Kidney (tissue), 14 donors: ENCODE results near the gene STK25. TPM values are rescaled to one million over a fixed set of nuclear protein-coding genes. Genes with fewer than 3 reads are reported as not detected.

ENCODE experiments used
- DNase-seq, 5 donors: peaks; one replicate each; pipeline ENCODE4 v3.0.0-alpha.2; 2013 to 2020
- FAIRE-seq: peaks from 2 replicates; lab custom pipeline; 2012; peaks lifted over from hg19 to GRCh38; lab: Jason Lieb, UNC
- H3K27ac ChIP-seq, 2 donors: one replicate each; pipeline ENCODE4 v1.7.0; 2013; ENCODE audit warnings: low read depth in 2 of 2, low read length in 2 of 2, inconsistent platforms in 1 of 2
- H3K27me3 ChIP-seq: one replicate; pipeline ENCODE4 v1.7.1; 2013; ENCODE audit warnings: low read length, inconsistent platforms; ENCODE audit not compliant: control insufficient read depth, insufficient read depth
- H3K36me3 ChIP-seq, 3 donors: one replicate each; pipeline versions ENCODE4 v1.7.0 to v1.7.1; 2013; ENCODE audit warnings: low read length in 3 of 3, control low read depth in 1 of 3, inconsistent platforms in 1 of 3; ENCODE audit not compliant: insufficient read depth in 3 of 3, control insufficient read depth in 2 of 3
- H3K4me1 ChIP-seq, 3 donors: one replicate each; pipeline versions ENCODE4 v1.7.0 to v1.7.1; 2013; ENCODE audit warnings: low read length in 3 of 3, inconsistent platforms in 1 of 3, low read depth in 1 of 3; ENCODE audit not compliant: control insufficient read depth in 2 of 3, insufficient read depth in 2 of 3
- H3K4me3 ChIP-seq, 3 donors: one replicate each; pipeline versions ENCODE4 v1.7.0 to v1.8.1; 2013; ENCODE audit warnings: low read length in 3 of 3, control low read depth in 1 of 3, inconsistent platforms in 1 of 3
- H3K9ac ChIP-seq, 3 donors: one replicate each; pipeline versions ENCODE4 v1.7.0 to v1.7.1; 2013; ENCODE audit warnings: low read length in 3 of 3, control low read depth in 1 of 3, inconsistent platforms in 1 of 3
- H3K9me3 ChIP-seq, 3 donors: one replicate each; pipeline versions ENCODE4 v1.7.0 to v1.7.1; 2013; ENCODE audit warnings: low read length in 3 of 3, control low read depth in 1 of 3, inconsistent platforms in 1 of 3; ENCODE audit not compliant: control insufficient read depth in 2 of 3, insufficient read depth in 1 of 3
- intact Hi-C: fragments of 100-400 bp; cut with DNase I; formaldehyde crosslinking; loops from one replicate; pipeline ENCODE4 v1.11.1; 2022
- polyA plus RNA-seq: library from polyadenylated mRNA; stranded (reverse); fragments of 350-450 nt; fragmentation: Illumina TruSeq; extraction: RNeasy Lipid Tissue Mini Kit (QIAGEN cat#74804); gene quantifications from one replicate; pipeline ENCODE4 v1.2.3, GENCODE V29; 2014; ENCODE audit warnings: low read depth, low replicate concordance; ENCODE audit not compliant: insufficient read depth
- total RNA-seq: library from RNA; stranded (reverse); fragmentation: NEBNext Ultra II Directional; extraction: Animal tissue kit (Norgen Biotek cat#: 25700); gene quantifications from one replicate; pipeline ENCODE4 v1.2.1, GENCODE V29; 2021
- TF ChIP-seq, protein P1 (sequence below): IDR thresholded peaks from 3 replicates; pipeline ENCODE4 v1.5.1; 2012; ENCODE audit warnings: mild to moderate bottlenecking, moderate library complexity, borderline replicate concordance; ENCODE audit not compliant: insufficient read depth; ENCODE audit errors: extremely low read depth
- donor health status: control.
- donor health status: control.
- donor health status: control.
- donor health status: control.
- donor health status: control.
- donor health status: DM: yes; HTN: yes; CAD: no.
- donor health status: Normal renal cell carcinoma (clear cell type).

The STK25 gene
- total and polyA plus RNA-seq, 2 donors from 2014 or later, result 119 to 151 TPM

DNA sequence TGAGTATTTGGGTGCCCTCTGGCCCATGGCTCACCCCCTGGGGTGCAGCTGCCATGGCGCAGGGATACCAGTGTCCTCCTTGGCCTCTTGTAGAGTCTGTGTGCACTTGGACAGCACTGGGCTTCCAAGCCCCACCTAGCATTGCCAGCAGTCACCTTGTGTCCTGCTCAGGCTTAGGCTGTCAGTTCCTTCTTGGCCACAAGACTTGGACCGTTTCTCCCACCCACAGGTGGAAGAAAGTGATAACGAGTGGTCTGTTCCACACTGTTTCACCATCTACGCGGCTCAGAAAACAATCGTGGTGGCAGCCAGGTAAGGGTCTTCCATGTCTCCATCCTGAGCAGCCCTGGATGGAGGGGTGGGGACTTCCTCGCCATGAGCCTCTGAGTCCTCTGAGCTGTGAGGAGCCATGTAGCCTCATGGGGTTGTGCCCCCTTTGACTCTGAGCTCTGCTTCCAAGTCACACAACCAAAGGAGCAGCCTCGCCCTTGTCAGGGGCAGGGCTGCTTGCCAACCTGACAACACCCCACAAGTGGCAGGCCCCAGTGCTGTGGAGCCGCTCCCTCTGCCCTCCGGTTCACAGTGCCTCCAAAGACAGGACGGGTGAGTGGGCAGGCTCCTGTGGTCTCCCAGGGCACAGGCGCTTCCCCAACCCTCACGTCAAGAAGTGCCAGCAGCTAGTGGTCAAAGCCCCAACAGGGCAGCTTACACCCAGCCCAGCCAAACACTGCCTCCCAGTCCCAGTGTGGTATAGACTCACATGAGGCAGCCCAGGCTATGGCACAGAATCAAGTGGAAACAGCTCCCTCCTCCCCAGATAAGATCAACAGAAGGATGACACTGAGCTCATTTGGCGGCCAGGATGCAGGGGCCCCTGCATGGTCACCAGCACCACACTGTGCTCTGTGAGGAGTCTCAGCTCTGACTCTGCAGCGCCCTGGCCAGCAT lies 18.4 kb downstream of the STK25 start:
- FAIRE-seq, result no peak
- intact Hi-C loops, result no loop called here
- Histone ChIP-seq H3K9ac (no peak overlapping the region), H3K27ac (no peak overlapping the region), H3K36me3 (peaks cover 0 to 15% (median 10%) of the 10 kb centered on the region in 3 donors), H3K4me3 (no peak overlapping the region), H3K9me3 (no peaks in the 10 kb centered on the region), H3K27me3 (no peaks in the 10 kb centered on the region), H3K4me1 (no peaks in the 10 kb centered on the region)
- no peak for DNase-seq
- TF ChIP-seq, protein P1, sequence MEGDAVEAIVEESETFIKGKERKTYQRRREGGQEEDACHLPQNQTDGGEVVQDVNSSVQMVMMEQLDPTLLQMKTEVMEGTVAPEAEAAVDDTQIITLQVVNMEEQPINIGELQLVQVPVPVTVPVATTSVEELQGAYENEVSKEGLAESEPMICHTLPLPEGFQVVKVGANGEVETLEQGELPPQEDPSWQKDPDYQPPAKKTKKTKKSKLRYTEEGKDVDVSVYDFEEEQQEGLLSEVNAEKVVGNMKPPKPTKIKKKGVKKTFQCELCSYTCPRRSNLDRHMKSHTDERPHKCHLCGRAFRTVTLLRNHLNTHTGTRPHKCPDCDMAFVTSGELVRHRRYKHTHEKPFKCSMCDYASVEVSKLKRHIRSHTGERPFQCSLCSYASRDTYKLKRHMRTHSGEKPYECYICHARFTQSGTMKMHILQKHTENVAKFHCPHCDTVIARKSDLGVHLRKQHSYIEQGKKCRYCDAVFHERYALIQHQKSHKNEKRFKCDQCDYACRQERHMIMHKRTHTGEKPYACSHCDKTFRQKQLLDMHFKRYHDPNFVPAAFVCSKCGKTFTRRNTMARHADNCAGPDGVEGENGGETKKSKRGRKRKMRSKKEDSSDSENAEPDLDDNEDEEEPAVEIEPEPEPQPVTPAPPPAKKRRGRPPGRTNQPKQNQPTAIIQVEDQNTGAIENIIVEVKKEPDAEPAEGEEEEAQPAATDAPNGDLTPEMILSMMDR, result no peak

DNA sequence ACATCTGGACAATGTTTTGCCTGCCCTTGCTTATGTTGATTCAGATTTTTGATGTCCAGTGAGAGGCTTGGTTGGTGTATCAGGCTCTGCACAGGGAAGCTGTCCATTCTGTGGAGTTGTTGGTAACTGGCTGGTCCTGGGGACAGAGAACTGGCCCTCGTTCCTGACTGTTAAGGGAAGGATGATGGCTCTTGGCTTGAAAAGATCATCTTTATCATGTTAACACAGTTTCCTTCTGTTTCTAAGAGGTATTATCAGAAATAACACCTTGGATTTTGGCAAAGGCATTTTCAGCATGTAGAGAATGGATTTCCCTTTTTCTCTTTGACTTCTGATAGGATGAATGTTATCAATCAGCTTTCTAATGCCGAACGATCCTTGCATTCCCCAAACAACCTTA lies 19.3 kb downstream of the STK25 start:
- no peaks in the 10 kb centered on the region for H3K9me3 ChIP-seq
- peaks cover 0 to 9% (median 8%) of the 10 kb centered on the region in 3 donors for H3K36me3 ChIP-seq
- TF ChIP-seq, protein P1, result no peak
- H3K27ac ChIP-seq, result no peak overlapping the region
- H3K4me3 ChIP-seq, result no peak overlapping the region
- no peak for FAIRE-seq
- no peaks in the 10 kb centered on the region for H3K4me1 ChIP-seq
- intact Hi-C loops, result no loop called here
- H3K27me3 ChIP-seq, result no peaks in the 10 kb centered on the region
- DNase-seq, result no peak
- no peak overlapping the region for H3K9ac ChIP-seq

DNA sequence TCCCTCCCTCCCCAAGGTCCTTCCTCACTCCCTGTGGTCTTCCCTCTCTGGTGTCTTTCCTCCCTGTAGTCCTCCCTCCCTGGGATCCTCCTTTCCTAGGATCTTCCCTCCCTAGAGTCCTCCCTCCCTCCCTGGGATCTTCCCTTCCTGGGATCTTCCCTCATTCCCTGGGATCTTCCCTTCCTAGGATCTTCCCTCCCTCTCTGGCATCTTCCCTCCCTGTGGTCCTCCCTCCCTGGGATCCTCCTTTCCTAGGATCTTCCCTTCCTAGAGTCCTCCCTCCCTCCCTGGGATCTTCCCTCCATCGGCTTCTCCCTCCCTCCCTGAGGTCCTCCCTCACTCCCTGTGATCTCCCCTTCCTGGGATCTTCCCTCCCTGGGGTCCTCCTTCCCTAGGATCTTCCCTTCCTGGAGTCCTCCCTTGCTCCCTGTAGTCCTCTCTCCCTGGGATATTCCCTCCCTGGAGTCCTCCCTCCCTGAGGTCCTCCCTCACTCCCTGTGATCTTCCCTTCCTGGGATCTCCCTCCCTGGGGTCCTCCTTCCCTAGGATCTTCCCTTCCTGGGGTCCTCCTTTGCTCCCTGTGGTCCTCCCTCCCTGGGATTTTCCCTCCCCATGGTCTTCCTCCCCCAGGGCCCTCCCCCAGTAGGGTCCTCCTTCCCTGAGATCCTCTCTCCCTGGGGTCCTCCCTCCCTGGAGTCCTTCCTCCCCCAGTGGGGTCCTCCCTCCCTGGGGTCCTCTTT lies 23.0 kb downstream of the STK25 start:
- H3K9ac ChIP-seq, result no peak overlapping the region
- intact Hi-C loops, result no loop called here
- TF ChIP-seq, protein P1, result no peak
- no peak overlapping the region for H3K27ac ChIP-seq
- H3K4me1 ChIP-seq, result no peaks in the 10 kb centered on the region
- no peak overlapping the region for H3K4me3 ChIP-seq
- peaks cover 0 to 7% (median 0%) of the 10 kb centered on the region in 3 donors for H3K36me3 ChIP-seq
- H3K9me3 ChIP-seq, result no peaks in the 10 kb centered on the region
- no peaks in the 10 kb centered on the region for H3K27me3 ChIP-seq
- no peak for DNase-seq
- FAIRE-seq, result no peak
